Nephron progenitor cell (in vitro differentiated cells): ENCODE results near the gene KCNK1.
"Not testable (repeated sequence)": the region's sequence is repeated elsewhere in the genome, so short reads cannot be mapped to it uniquely, and the experiment has no call there.

ENCODE experiments used
- DNase-seq: peaks from one replicate; pipeline ENCODE4 v3.0.0; 2021
- H3K27ac Mint-ChIP-seq: 2 replicates; pipeline ENCODE4 v1.8.0; 2021; ENCODE audit warnings: mild to moderate bottlenecking, moderate library complexity, mixed read lengths
- H3K27me3 Mint-ChIP-seq: 2 replicates; pipeline ENCODE4 v1.8.0; 2021; ENCODE audit warnings: mild to moderate bottlenecking, low read depth, mixed read lengths; ENCODE audit not compliant: poor library complexity
- H3K36me3 Mint-ChIP-seq: 2 replicates; pipeline ENCODE4 v1.8.0; 2021; ENCODE audit warnings: low read depth, mixed read lengths
- H3K4me1 Mint-ChIP-seq: 2 replicates; pipeline ENCODE4 v1.8.0; 2021; ENCODE audit warnings: mixed read lengths
- H3K4me3 Mint-ChIP-seq: 2 replicates; pipeline ENCODE4 v1.8.0; 2021; ENCODE audit warnings: mild to moderate bottlenecking, moderate library complexity, mixed read lengths
- H3K9me3 Mint-ChIP-seq: 2 replicates; pipeline ENCODE4 v1.8.0; 2021; ENCODE audit warnings: mild to moderate bottlenecking, moderate library complexity, mixed read lengths
- TF ChIP-seq, protein P1 (sequence below): fragments of 200-600 bp; sonication (generic); IDR thresholded peaks from 2 replicates; pipeline ENCODE4 v1.5.0; 2021; ENCODE audit warnings: antibody characterized with exemption

Gene KCNK1

DNA sequence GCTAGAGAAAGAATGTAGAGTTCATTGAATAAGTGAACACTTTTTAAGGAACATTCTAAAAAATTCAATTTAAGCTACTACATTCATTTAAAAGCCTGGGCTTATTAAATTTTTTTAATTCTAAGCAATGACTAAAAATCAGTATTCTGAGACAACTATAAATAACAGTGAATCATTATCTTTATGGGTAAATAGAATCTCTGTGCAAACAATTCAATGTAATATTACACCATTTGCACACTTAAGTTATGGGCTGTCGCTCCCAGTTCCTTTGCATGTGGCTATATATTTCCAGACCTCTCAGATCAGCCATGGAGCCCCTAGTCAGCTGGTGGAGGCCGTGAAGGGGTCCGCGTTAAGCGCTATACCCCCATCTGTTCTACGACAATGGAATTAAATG is 65.1 kb downstream of the KCNK1 start:
- Mint-ChIP-seq H3K4me1 (peaks cover 36% of the 10 kb centered on the region), H3K4me3 (peak overlapping the region; percentile 19), H3K27ac (no peak overlapping the region), H3K9me3 (peaks cover 9% of the 10 kb centered on the region), H3K36me3 (no peaks in the 10 kb centered on the region), H3K27me3 (peaks cover 7% of the 10 kb centered on the region)
- no peak for DNase-seq
- TF ChIP-seq, protein P1, sequence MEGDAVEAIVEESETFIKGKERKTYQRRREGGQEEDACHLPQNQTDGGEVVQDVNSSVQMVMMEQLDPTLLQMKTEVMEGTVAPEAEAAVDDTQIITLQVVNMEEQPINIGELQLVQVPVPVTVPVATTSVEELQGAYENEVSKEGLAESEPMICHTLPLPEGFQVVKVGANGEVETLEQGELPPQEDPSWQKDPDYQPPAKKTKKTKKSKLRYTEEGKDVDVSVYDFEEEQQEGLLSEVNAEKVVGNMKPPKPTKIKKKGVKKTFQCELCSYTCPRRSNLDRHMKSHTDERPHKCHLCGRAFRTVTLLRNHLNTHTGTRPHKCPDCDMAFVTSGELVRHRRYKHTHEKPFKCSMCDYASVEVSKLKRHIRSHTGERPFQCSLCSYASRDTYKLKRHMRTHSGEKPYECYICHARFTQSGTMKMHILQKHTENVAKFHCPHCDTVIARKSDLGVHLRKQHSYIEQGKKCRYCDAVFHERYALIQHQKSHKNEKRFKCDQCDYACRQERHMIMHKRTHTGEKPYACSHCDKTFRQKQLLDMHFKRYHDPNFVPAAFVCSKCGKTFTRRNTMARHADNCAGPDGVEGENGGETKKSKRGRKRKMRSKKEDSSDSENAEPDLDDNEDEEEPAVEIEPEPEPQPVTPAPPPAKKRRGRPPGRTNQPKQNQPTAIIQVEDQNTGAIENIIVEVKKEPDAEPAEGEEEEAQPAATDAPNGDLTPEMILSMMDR = no peak

DNA sequence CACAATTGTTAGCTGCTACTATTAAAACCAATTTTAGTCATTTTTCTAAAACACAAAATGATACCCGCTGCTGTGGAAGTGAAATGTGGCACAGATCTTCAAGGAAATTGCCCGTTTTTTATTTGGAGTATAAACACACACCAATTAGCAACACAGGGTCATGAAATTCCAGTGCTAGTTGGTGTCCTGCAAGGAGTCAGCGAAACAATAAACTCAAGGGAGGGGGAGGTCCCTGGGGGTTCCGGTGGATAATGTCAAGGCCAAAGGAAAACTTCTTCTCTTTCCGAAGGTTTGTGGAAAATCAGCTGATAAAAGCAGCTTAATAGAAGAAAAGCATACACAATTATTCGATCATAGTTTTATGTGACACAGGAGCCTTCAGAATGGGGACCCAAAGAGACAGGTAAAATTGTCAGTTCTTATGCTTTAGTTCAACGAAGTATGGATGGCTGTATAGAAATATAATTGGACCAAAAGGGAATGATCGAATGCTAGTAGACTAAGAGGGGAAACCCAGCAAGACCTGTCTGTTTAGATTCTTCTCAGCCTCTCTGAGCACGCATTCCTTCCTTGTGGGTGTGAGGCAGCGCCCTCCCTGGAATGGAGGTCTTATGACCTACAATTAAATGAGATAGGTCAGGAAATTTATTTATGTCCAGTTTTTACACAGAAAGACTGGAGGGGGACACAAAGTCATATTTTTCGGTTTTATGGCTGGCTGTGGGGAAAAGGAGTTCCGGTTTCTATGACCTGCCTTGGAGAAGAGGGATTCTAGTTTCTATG is 65.9 kb downstream of the KCNK1 start:
- Mint-ChIP-seq H3K36me3 (no peaks in the 10 kb centered on the region), H3K4me1 (peaks cover 43% of the 10 kb centered on the region), H3K27ac (no peak overlapping the region), H3K9me3 (peaks cover 9% of the 10 kb centered on the region), H3K27me3 (peaks cover 7% of the 10 kb centered on the region), H3K4me3 (no peak overlapping the region)
- no peak for DNase-seq
- TF ChIP-seq, protein P1 = no peak

DNA sequence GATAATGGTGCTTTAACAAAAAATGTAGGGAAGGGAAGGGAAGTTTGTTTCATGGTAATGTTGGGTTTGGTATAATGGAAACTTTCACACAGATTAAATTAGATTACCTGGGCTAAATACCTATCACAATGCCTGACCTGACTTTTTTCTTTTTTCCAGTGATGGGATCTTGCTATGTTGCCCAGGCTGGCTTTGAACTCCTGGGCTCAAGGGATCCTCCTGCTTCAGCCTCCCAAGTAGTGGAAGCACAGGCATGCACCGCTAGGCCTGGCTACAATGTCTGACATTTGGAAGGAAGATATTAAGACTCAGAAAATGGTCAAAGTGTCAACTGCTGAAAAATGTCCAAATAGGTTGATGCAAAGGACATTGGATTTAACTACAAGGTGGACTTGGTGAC is 67.4 kb downstream of the KCNK1 start:
- TF ChIP-seq, protein P1 = no peak
- no peak overlapping the region for H3K27ac Mint-ChIP-seq
- DNase-seq = no peak
- H3K27me3 Mint-ChIP-seq = peaks cover 13% of the 10 kb centered on the region
- no peaks in the 10 kb centered on the region for H3K36me3 Mint-ChIP-seq
- peaks cover 4% of the 10 kb centered on the region for H3K9me3 Mint-ChIP-seq
- no peak overlapping the region for H3K4me3 Mint-ChIP-seq
- peaks cover 53% of the 10 kb centered on the region for H3K4me1 Mint-ChIP-seq

DNA sequence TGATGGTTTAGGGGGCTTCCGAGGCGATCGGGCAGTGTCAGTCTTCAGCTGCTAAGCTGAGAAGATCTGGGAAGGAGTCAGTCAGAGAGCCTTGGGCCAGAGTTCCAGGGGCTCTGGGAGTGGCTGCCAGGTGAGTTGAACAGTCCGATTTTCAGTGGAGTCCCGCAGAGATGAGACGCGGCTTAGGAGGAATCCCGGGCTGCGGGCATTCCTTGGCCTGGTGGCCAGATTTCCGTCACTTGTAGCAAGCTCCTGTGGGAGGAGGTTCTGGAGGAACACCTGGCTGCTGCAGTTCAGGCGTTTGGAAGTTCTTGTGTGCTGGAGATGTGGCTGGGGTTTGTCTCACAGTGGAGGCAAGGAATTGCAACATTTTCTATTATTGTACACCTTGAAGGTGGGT is 72.7 kb downstream of the KCNK1 start:
- DNase-seq, H3K9me3 Mint-ChIP-seq, H3K36me3 Mint-ChIP-seq, H3K27ac Mint-ChIP-seq, H3K4me3 Mint-ChIP-seq: not testable (repeated sequence)
- peaks cover 12% of the 10 kb centered on the region for H3K27me3 Mint-ChIP-seq
- peaks cover 45% of the 10 kb centered on the region for H3K4me1 Mint-ChIP-seq

DNA sequence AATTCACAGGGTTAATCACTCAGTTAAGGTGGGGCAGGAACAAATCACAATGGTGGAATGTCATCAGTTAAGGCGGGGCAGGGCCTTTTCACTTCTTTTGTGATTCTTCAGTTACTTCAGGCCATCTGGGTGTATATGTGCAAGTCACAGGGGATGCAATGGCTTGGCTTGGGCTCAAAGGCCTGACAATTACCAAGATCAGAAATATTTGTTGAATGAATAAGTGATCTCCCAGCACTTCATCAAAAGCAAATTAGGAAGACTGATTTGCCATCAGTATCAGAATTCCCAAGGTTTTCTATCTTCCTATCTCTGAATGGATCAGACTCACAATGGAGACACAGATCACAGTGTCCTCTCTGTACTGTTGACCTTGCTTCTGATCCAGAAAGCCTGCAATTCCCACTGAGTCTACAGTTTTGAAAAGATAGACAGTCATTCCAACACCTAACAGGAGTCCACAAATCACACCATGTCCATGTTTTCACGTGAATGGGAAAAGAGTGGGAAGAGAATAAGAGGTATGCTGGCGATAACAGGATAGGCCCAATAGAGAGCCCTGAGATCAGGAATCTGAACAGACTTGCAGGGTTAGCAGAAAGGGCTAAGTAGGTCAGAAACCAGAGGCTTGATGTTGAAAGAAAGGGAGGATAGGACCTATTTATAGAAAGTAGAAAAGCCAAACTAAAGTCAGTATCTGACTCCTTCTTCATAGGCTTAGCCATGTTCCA is 75.3 kb downstream of the KCNK1 start:
- H3K4me1 Mint-ChIP-seq = peaks cover 31% of the 10 kb centered on the region

DNA sequence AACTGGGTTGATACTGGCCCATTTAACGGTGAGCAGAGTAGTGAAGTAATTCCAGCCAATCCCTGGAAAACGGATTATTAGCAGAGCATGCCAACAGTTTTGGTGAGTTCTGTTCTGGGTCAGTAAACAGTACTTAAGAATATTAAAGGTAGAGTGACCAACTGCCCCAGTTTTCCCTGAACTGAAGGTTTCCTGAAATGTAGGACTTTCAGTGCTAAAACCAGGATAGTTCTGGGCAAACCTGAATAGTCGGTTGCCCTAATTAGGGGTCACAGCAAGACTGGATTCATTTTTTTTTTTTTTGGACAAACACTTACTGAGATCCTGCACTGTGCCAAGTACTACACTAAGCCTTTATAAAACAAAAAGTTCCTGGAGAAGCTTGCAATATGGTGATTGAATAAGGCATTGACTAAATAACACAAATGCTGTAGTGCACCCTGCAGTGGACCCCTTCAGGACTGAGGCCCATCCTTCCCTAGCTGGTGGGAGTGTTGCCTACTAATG is 75.9 kb downstream of the KCNK1 start:
- H3K4me1 Mint-ChIP-seq = peaks cover 25% of the 10 kb centered on the region
- H3K27ac Mint-ChIP-seq = no peak overlapping the region
- no peak overlapping the region for H3K4me3 Mint-ChIP-seq
- no peaks in the 10 kb centered on the region for H3K36me3 Mint-ChIP-seq
- TF ChIP-seq, protein P1 = no peak
- H3K27me3 Mint-ChIP-seq = peaks cover 9% of the 10 kb centered on the region
- DNase-seq = no peak
- no peaks in the 10 kb centered on the region for H3K9me3 Mint-ChIP-seq

More for the DNA sequence above, 75.3 kb downstream of the KCNK1 start:
- H3K4me3 Mint-ChIP-seq = no peak overlapping the region
- no peaks in the 10 kb centered on the region for H3K9me3 Mint-ChIP-seq
- H3K27ac Mint-ChIP-seq = no peak overlapping the region
- no peak for DNase-seq
- H3K27me3 Mint-ChIP-seq = peaks cover 9% of the 10 kb centered on the region
- H3K36me3 Mint-ChIP-seq = no peaks in the 10 kb centered on the region
- TF ChIP-seq, protein P1 = no peak
